ENCODE results near the gene MTOR.

DNA sequence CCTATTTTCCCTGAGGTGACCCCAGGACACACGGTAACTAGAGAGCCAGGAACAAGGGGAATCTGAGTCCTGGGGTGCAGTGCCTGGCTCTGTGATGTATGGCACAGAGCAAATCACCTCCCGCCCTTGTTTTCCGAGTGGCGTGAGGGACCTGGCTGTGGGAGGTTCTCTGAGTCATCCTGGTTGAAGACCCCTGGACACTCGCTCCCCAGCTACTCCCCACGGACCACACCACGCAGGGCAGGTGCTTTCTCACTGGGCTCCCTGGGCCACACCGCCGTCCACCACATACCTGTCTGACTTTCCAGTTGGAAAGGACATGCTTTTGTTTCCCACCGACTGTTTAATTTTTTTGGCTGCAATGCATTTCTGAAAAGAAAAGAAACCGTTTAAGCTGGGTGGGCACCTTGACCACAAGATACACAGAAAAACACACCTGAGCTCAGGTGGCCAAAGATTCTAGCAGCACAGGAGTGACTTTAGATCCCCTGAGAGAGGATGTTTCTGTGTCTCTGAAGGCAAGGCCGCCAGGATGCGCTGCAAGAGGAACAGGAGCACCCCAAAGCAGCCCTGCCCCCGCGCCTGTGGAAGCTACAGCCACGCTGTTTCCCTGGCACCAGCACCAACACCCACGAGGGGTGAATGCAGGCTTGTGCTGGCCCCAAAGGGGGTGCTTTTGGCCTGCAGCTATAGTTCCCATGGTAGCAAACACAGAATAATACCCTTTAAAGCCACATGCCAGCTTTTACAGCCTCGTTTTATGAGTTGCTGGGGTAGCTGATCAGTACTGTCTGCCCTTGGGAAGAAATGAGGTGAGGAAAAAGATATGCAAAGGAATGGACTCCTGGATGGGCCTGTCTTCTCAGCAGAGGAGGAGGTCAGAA lies 194.4 kb downstream of the MTOR start:
- TF ChIP-seq POLR2A (IDR thresholded peaks at IDR 0.05) = no peak
- TF ChIP-seq, protein P1, sequence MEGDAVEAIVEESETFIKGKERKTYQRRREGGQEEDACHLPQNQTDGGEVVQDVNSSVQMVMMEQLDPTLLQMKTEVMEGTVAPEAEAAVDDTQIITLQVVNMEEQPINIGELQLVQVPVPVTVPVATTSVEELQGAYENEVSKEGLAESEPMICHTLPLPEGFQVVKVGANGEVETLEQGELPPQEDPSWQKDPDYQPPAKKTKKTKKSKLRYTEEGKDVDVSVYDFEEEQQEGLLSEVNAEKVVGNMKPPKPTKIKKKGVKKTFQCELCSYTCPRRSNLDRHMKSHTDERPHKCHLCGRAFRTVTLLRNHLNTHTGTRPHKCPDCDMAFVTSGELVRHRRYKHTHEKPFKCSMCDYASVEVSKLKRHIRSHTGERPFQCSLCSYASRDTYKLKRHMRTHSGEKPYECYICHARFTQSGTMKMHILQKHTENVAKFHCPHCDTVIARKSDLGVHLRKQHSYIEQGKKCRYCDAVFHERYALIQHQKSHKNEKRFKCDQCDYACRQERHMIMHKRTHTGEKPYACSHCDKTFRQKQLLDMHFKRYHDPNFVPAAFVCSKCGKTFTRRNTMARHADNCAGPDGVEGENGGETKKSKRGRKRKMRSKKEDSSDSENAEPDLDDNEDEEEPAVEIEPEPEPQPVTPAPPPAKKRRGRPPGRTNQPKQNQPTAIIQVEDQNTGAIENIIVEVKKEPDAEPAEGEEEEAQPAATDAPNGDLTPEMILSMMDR (IDR thresholded peaks at IDR 0.05) = no peak
- no peak for TF ChIP-seq POLR2AphosphoS5 (IDR thresholded peaks at IDR 0.05; ENCODE audit: insufficient read depth in 1 of 2, low read depth in 1 of 2)

All from vagina (tissue), 2 donors.